Measurements from ENCODE around the gene SHB. TPM values are rescaled to one million over a fixed set of nuclear protein-coding genes. Genes with fewer than 3 reads are reported as not detected.

Gene SHB
- total RNA-seq, 1 donor from 2014 or later, result 1.1 TPM

DNA sequence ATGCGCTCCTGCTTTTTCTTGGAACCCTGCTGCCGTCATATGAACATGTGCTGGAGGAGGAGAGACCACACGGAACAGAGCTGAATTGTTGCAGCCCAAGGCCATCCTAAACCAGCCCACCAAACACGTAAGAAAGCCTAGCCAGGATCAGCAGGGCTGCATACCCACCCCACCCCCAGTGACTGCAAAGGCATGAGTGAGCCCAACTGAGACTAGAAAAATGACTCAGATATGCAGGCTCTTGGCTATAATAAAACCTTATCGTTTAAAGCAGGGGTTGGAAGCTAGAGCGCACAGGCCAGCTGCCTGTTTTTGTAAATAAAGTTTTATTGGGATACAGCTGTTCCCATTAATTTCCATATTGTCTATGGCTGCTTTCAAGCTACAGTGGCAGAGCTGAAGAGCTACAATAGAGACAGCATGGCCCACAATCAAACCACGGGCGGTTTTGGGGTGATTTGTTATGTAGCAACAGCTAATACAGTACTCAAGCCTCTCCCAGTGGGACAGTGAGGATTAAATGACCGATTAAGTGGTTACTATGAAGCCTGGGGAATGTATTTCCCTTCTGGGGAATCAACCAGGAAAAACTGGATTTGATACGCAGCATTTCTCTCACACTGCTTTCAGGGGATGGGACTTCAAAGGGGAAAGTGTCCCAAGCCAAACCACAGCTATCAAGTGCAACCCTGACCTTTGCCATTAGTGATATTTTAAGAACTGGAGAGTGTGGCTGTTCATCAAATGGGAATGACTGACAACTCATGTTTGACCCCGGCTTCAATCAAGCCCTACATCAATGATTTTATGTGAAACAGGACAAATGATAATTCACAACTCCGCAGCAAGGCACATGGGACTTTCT lies 6.3 kb downstream of the SHB start:
- peaks cover 10% of the 10 kb centered on the region for H3F3A ChIP-seq (ENCODE audit: low read depth)
- H2AFZ ChIP-seq (replicated peaks), result no peak overlapping the region
- no peak overlapping the region for H3K27ac ChIP-seq
- Mint-ChIP-seq H3K27ac (peak overlapping the region; percentile 2), H3K9me3 (no peaks in the 10 kb centered on the region), H3K4me3 (no peak overlapping the region), H3K4me1 (peaks cover 70% of the 10 kb centered on the region), H3K27me3 (ENCODE audit: insufficient read depth, low read depth) (peaks cover 30% of the 10 kb centered on the region), H3K36me3 (peaks cover 3% of the 10 kb centered on the region)
- H3K36me3 ChIP-seq, result no peaks in the 10 kb centered on the region
- peaks cover 21% of the 10 kb centered on the region for H3K27me3 ChIP-seq
- no peak for TF ChIP-seq EZH2 (IDR thresholded peaks at IDR 0.05)
- TF ChIP-seq, protein P1, sequence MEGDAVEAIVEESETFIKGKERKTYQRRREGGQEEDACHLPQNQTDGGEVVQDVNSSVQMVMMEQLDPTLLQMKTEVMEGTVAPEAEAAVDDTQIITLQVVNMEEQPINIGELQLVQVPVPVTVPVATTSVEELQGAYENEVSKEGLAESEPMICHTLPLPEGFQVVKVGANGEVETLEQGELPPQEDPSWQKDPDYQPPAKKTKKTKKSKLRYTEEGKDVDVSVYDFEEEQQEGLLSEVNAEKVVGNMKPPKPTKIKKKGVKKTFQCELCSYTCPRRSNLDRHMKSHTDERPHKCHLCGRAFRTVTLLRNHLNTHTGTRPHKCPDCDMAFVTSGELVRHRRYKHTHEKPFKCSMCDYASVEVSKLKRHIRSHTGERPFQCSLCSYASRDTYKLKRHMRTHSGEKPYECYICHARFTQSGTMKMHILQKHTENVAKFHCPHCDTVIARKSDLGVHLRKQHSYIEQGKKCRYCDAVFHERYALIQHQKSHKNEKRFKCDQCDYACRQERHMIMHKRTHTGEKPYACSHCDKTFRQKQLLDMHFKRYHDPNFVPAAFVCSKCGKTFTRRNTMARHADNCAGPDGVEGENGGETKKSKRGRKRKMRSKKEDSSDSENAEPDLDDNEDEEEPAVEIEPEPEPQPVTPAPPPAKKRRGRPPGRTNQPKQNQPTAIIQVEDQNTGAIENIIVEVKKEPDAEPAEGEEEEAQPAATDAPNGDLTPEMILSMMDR (IDR thresholded peaks at IDR 0.05), result no peak
- no peak for TF ChIP-seq EZH2phosphoT487 (IDR thresholded peaks at IDR 0.05)
- H3K4me2 ChIP-seq, result no peak overlapping the region
- H3K79me2 ChIP-seq (ENCODE audit: low read depth), result no peaks in the 10 kb centered on the region
- peaks cover 37% of the 10 kb centered on the region for H3K4me1 ChIP-seq
- H4K20me1 ChIP-seq (ENCODE audit: low read depth), result peaks cover 21% of the 10 kb centered on the region
- DNase-seq (ENCODE audit: low spot score), result no peak
- no peak overlapping the region for H3K9ac ChIP-seq
- no peak overlapping the region for H3K4me3 ChIP-seq
- H3K9me3 ChIP-seq (ENCODE audit: low read depth), result no peaks in the 10 kb centered on the region

DNA sequence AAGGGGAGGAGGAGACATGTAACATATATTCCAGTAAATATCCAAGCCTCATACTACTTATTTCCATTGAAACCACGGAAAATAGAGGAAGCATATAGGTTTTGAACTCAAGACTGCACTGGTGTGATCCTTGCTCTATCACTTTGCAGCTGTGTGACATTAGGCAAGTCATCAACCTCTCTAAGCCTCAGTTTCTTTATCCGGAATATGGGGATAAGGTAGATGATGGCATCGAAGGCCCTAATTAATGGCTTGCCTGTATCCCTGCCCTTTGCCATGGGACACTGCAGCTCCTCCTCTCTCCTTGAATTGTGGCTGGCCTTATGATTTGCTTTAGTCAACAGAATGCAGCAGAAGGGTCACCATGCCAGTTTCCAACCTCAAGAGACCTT lies 6.9 kb downstream of the SHB start:
- no peak for DNase-seq (ENCODE audit: low spot score)
- H3K36me3 Mint-ChIP-seq, result peaks cover 3% of the 10 kb centered on the region
- Histone ChIP-seq H3K9me3 (ENCODE audit: low read depth) (no peaks in the 10 kb centered on the region), H3K4me3 (no peak overlapping the region), H3K79me2 (ENCODE audit: low read depth) (no peaks in the 10 kb centered on the region), H4K20me1 (ENCODE audit: low read depth) (peaks cover 15% of the 10 kb centered on the region), H3F3A (ENCODE audit: low read depth) (peaks cover 7% of the 10 kb centered on the region), H3K27me3 (peaks cover 14% of the 10 kb centered on the region), H3K4me2 (no peak overlapping the region), H2AFZ (replicated peaks) (no peak overlapping the region), H3K27ac (no peak overlapping the region), H3K9ac (no peak overlapping the region), H3K4me1 (peaks cover 37% of the 10 kb centered on the region), H3K36me3 (no peaks in the 10 kb centered on the region)
- no peaks in the 10 kb centered on the region for H3K9me3 Mint-ChIP-seq
- no peak for TF ChIP-seq EZH2phosphoT487 (IDR thresholded peaks at IDR 0.05)
- peaks cover 26% of the 10 kb centered on the region for H3K27me3 Mint-ChIP-seq (ENCODE audit: insufficient read depth, low read depth)
- H3K4me1 Mint-ChIP-seq, result peaks cover 68% of the 10 kb centered on the region
- H3K4me3 Mint-ChIP-seq, result no peak overlapping the region
- H3K27ac Mint-ChIP-seq, result no peak overlapping the region

DNA sequence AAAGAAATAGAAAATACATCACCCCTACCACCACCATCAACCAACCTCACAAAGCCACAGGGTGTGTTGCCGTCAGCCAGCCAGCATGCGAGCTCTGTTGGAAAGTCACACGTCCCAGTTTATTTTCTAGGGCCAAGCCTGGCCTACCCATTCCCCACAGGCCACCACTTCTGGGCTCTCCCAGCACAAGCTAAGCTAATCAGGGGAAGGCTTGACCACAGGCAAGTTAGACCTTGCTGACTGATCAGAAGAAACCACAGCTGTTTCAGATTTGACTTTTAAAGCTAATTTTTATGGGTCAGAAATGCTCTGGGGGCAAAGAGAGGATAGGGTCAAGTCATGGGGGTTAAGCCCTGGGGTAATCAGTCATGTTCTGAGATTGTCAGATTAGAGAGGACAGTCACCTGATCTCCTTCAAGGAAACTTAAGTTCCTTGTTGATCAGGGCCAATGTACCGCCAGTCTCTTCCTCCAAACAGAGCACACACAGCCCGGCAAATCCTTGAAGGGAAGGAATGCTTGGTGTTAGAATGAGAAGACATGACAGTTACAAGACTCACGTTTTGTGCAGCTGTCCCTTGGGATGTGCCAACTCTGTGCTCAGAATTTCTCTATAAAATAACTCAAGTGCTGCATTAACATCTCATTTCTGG lies 7.6 kb downstream of the SHB start:
- H3F3A ChIP-seq (ENCODE audit: low read depth), result peaks cover under 1% of the 10 kb centered on the region
- no peak overlapping the region for H3K27ac Mint-ChIP-seq
- no peaks in the 10 kb centered on the region for H3K9me3 ChIP-seq (ENCODE audit: low read depth)
- no peak for DNase-seq (ENCODE audit: low spot score)
- no peak overlapping the region for H3K27ac ChIP-seq
- H3K79me2 ChIP-seq (ENCODE audit: low read depth), result no peaks in the 10 kb centered on the region
- H3K4me1 ChIP-seq, result peaks cover 31% of the 10 kb centered on the region
- peaks cover 19% of the 10 kb centered on the region for H3K27me3 Mint-ChIP-seq (ENCODE audit: insufficient read depth, low read depth)
- no peaks in the 10 kb centered on the region for H3K36me3 ChIP-seq
- H3K4me2 ChIP-seq, result no peak overlapping the region
- no peak overlapping the region for H3K4me3 ChIP-seq
- H2AFZ ChIP-seq (replicated peaks), result no peak overlapping the region
- no peaks in the 10 kb centered on the region for H3K9me3 Mint-ChIP-seq
- TF ChIP-seq EZH2 (IDR thresholded peaks at IDR 0.05) (no peak), EZH2phosphoT487 (IDR thresholded peaks at IDR 0.05) (no peak)
- TF ChIP-seq, protein P1 (IDR thresholded peaks at IDR 0.05), result no peak
- H4K20me1 ChIP-seq (ENCODE audit: low read depth), result peaks cover 9% of the 10 kb centered on the region
- H3K4me1 Mint-ChIP-seq, result peaks cover 61% of the 10 kb centered on the region
- peaks cover 3% of the 10 kb centered on the region for H3K36me3 Mint-ChIP-seq
- no peak overlapping the region for H3K9ac ChIP-seq
- peaks cover 8% of the 10 kb centered on the region for H3K27me3 ChIP-seq
- no peak overlapping the region for H3K4me3 Mint-ChIP-seq
